ENCODE data around the gene AGTPBP1.

AGTPBP1 gene

DNA sequence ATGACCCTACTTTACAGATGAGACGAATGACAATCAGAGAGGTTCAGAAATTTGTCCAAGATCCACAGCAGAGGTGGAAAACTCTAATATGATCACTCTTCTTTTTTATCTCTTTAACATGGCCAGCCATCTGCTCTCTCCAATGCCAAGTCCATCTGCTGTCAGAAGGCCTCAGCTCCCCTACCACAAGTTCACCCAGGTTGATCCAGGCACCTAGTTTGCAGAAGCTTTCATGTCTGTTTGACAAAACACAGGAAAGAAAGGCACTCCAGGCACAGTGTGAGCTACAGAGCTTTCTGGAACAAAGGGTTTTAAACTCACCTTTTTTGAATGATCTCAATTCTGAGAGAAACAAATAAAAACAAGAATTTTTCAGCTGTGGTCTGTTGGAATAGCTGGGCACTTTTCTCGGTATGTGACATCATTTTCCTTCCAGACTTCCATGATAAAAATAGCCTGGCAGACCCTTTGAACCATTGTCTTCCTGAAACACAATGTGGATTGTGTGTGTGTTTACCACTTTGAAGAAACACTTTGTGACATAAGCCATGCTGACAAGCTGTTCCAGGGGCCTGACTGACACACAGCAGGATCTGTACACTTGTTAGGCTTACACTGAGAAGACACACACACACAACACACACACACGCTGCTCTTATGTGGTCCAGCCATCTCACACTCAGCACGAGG lies 214.3 kb downstream of the AGTPBP1 start:
- ChIA-PET POLR2A (no interaction called here), CTCF (no interaction called here)
- no peak for TF ChIP-seq CTCF (IDR thresholded peaks at IDR 0.05; ENCODE audit: control extremely low read depth, extremely low read depth, low read depth, missing control alignments)
- no peak for DNase-seq (ENCODE audit: extremely low spot score)

DNA sequence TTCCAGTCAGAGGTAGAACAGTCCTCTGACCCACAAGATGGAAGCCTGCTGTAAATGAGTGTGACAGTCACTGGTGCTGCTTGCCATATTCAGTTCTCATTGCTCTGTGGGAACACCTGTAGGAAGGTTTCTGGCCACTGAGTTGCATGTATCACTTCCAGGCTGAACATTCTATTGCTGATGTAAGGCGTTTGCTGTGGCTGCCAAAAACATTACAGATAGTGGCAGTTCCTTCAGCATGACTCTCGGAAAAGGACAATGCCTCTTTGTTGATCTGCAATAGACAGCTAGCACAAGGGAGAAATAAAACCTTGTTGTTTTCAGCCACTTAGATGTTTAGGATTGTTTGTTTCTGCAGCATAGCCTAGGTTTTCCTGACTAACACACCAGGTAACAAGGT lies 217.2 kb downstream of the AGTPBP1 start:
- no peak for DNase-seq (ENCODE audit: extremely low spot score)
- ChIA-PET CTCF (no interaction called here), POLR2A (no interaction called here)
- TF ChIP-seq CTCF (IDR thresholded peaks at IDR 0.05; ENCODE audit: control extremely low read depth, extremely low read depth, low read depth, missing control alignments), result no peak

DNA sequence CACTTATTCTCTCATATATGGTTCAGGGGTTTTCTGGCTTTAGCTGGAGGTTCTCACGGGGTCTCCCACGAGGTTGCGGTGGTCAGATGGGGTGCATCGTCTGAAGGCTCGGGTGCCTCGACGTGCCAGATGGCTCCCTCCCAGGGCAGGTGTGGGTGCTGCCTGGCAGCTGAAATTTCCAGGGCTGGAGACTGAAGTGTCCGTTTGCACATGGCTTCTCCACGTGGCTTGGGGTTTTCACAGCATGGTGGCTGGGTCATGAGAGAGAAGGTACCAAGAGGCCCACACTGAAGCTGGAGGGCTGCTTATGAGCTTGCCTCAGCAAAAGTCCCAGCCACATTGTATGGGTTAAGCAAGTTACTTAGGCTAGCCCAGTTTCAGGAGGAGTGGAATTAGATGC lies 218.6 kb downstream of the AGTPBP1 start:
- CTCF ChIA-PET, result interaction anchor here (1.1 kb wide), 1 partner anchor 16 kb away, joined by 4 read pairs; no protein-coding TSS in a partner anchor
- POLR2A ChIA-PET, result no interaction called here
- TF ChIP-seq CTCF (IDR thresholded peaks at IDR 0.05; ENCODE audit: control extremely low read depth, extremely low read depth, low read depth, missing control alignments), result no peak
- no peak for DNase-seq (ENCODE audit: extremely low spot score)

DNA sequence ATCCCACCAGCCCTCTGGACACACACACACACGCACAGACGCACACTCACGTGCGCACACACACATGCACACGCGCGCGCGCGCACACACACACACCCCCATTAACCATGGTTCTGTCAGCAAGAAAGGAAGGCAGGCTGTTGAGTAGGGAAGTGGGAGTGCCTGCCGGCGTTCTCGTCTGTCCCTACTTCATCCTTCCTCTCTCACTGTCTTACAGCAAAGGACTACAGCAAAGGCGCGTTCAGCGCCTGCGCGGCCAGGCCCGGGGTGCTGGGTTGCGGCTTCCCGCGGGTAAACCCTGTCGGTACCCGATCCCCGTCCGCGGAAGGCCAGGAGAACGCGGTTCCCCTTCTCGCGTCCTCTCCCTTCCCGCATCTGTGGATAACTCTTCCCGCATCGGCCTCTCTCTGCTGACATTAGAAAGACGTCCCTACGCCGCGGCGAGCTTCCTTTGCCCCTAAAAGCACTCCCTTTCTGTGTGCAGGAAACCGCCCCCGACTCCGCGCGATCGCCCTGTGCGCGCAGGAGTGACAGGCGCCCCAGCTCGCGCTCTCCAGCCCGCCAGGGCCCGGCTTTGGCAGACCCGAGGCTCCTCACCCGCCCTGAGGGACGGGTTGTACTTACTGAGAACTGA lies 219.2 kb downstream of the AGTPBP1 start:
- peak; percentile 58 for DNase-seq (ENCODE audit: extremely low spot score)
- POLR2A ChIA-PET, result no interaction called here
- CTCF ChIA-PET, result interaction anchor here (1.1 kb wide), 1 partner anchor 15 kb away, joined by 4 read pairs; no protein-coding TSS in a partner anchor
- TF ChIP-seq CTCF (IDR thresholded peaks at IDR 0.05; ENCODE audit: control extremely low read depth, extremely low read depth, low read depth, missing control alignments), result no peak

DNA sequence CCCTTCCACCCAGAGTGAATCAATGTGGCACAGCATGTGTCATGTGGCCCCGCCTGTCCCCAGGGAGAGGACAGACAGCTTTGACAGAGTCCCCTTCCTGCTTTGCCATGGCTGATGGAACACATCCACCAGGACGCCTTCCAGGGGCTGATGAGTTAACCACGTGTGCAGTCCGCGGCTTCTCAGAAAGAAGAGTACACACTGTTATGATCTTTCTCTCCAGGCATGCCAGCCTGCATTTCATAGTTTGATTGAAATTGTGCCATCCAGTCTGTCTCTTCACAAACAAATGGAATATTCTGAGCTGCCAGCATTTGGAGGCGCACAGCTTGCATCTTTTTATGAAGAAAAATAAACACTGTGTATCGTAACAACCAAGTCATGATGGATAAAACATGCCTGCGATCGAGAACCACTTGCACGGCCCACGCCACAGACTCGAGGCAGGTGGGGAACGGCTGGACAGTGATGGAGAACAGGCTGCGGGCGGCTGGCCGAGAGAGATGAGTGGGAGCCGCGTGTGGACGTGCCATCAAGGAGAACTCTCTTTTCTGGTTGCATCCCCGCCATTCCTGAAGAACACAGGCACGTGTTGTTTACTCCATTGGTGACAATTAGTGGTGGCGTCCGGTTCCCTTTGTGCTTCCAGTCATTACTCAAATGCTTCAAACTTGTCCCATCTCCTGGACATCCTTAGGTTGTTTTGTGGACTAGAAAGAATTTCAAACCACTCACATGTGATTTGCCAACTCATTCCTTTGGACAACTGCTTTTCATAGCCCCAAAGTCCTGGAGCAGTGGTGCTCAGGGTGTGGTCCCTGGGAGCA lies 220.2 kb downstream of the AGTPBP1 start:
- ChIA-PET CTCF (no interaction called here), POLR2A (no interaction called here)
- TF ChIP-seq CTCF (IDR thresholded peaks at IDR 0.05; ENCODE audit: control extremely low read depth, extremely low read depth, low read depth, missing control alignments), result no peak
- DNase-seq (ENCODE audit: extremely low spot score), result no peak

- CTCF ChIA-PET, result interaction anchor here (1.8 kb wide), 1 partner anchor 9 kb away, joined by 6 read pairs; no protein-coding TSS in a partner anchor
- no peak for TF ChIP-seq CTCF (IDR thresholded peaks at IDR 0.05; ENCODE audit: control extremely low read depth, extremely low read depth, low read depth, missing control alignments)
- POLR2A ChIA-PET, result no interaction called here
- no peak for DNase-seq (ENCODE audit: extremely low spot score)
Observed at GRCh38 chr9:85516976-85517637, 224.6 kb downstream of the AGTPBP1 start.

All from GM10248 (cell line).